HCT116 (cell line): Measurements from ENCODE around the gene COX7A2L.

Source experiments
- EZH2 ChIP-seq: fragments of 200-600 bp; sonication (generic); IDR thresholded peaks from 2 replicates; pipeline ENCODE4 v1.6.1; 2017; ENCODE audit warnings: antibody characterized with exemption, mixed run types
- SIN3A ChIP-seq: IDR thresholded peaks from 2 replicates; pipeline ENCODE4 v1.6.1; 2012; ENCODE audit warnings: low read depth
- YY1 ChIP-seq: IDR thresholded peaks from 2 replicates; pipeline ENCODE4 v1.6.1; 2011; ENCODE audit warnings: low read length, low read depth, moderate library complexity, mild to moderate bottlenecking; ENCODE audit not compliant: insufficient replicate concordance; ENCODE audit errors: extremely low read depth

GRCh38 chr2:42334220-42334619 is 26.8 kb downstream of the COX7A2L start:
- TF ChIP-seq YY1 (no peak), EZH2 (no peak), SIN3A (no peak)
